GM19240 (cell line): ENCODE results near the gene BMP7.
"Not testable (repeated sequence)": the region's sequence is repeated elsewhere in the genome, so short reads cannot be mapped to it uniquely, and the experiment has no call there.

ENCODE experiments used
- DNase-seq: peaks from one replicate; pipeline ENCODE4 v3.0.0; 2011; ENCODE audit warnings: low spot score; ENCODE audit not compliant: insufficient read length

The BMP7 gene

DNA sequence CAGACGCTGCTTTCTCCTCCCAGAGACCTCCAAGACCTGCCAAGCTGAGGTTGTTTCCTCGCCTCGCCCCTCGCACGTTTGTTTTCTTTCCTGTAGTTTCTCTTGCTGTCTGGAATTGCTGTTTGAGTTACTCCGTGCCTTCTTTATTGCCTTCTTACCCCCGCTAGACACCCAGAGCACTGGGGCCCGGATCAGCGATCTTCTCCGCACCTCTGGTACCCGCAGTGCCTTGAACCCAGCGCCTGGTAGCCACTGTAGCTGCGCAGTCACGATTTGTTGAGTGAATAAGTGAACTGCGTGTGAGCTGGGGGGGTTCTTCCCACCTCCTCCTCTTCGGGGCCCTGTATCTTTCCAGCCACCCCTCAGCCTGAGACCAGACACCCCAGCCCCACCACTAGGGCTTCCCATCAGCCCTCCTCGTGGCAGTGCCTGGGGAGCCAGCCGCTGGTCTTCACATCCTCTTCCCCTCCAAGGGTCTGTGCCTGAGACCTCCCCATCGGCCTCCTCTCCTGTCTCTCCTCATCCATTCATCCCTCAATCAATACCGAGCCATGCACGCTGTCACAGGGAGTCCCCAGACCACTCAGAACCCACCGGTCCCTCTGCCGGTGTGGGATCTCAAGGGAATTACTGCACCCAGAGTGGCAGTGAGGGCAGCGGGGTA lies 849 bp upstream of the BMP7 start:
- no peak for DNase-seq

DNA sequence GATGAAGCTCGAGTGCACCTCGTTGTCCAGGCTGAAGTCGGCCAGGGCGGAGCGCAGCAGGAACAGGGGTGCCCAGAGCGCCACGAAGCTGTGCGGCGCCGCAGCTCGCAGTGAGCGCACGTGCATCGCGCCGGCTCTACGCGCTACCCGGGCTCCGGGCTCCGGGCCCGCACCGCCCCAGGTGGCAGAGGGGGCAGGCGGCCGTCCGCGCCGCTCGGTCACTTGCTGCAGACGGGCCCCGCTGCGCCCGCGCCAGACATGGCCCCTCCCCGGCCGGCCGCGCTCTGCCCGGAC lies 497 bp downstream of the BMP7 start:
- no peak for DNase-seq

DNA sequence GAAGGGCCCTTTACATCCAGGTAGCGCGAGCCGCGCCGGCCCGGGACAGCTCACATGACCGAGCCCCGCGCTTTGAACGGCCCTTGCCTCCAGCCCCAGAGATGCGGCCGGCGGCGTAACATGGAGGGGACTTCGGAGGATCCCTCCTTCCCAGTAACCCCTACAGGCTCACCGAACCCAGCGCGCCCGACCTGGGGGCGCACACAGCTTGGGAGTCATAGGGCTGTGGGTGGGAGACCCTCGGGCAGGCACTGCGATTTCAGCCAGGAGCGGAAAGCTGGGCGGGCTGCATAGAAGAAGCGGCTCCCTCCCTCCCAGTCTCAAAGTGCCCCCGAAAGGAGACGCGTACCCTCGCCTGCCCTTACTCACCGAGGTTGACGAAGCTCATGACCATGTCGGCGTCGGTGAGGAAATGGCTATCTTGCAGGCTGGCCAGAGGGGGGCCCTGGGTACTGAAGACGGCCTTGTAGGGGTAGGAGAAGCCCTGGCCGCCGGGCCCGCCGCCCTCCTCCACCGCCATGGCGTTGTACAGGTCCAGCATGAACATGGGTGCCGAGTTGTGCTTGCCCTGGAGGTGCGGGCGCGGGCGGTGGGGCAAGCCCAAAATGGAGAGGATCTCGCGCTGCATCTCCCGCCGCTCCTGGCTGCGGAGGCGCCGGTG lies 975 bp downstream of the BMP7 start:
- no peak for DNase-seq

DNA sequence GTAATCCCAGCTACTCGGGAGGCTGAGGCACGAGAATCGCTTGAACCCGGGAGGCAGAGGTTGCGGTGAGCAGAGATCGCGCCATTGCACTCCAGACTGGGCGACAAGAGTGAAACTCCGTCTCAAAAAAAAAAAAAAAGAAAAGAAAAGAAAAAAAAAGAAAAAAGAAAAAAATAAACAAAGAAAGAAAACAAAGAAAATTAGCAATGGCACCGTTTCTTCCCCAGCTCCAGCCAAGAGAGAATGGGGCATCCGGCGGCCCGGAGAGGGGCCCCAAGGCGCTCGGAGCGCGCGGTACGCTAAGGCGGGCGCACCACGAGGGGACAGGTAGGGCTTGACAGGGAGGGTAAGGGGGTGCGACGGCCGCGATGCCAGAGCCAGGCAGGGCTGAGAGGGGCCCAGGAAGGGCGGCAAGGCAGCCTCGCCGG lies 1.5 kb downstream of the BMP7 start:
- not testable (repeated sequence) for DNase-seq

DNA sequence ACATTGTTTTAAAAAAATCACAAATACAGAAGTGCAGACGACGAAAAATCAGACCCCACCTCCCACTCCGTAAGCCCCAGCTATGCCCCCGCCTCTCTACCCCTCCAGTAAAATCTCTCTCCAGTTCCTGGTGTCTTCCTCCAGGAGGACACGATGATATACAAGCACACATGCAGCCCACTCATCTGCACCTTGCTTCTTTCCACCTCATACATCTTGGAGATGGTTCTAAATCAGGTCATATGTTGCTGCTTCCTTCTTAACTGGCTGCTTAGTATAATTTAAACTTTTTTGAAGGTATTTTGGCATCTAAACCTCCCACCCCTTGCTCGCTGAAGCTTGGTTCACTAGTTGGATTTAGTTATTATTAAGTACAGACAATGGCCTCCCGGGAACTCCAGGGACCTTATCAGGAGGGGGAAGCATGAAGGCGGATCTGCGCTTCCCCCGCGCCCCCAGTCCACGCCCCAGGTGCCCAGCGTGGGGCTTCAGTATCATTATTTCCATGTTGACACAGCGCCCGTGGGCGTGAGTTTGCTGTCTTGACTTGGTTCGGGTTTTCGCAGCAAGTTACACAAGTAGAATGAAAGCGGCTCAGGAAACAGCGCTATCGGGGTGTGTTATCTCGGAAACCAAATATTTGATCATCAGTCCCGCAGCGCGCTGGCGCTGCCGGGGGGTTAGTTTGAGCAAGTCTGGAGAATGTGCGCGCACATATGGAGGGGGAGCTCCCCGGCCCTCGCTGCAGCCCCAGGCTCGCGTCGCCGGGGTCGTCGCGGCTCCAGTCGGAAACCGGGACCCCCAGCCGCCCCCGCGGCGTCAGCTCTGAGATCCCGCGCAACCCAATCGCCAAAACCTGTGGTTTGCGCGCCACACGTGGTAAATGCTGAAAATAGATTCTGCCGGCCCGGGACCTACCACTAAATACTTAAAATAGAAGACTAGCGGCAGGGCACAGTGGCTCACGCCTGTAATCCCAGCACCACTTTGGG lies 2.3 kb downstream of the BMP7 start:
- no peak for DNase-seq

DNA sequence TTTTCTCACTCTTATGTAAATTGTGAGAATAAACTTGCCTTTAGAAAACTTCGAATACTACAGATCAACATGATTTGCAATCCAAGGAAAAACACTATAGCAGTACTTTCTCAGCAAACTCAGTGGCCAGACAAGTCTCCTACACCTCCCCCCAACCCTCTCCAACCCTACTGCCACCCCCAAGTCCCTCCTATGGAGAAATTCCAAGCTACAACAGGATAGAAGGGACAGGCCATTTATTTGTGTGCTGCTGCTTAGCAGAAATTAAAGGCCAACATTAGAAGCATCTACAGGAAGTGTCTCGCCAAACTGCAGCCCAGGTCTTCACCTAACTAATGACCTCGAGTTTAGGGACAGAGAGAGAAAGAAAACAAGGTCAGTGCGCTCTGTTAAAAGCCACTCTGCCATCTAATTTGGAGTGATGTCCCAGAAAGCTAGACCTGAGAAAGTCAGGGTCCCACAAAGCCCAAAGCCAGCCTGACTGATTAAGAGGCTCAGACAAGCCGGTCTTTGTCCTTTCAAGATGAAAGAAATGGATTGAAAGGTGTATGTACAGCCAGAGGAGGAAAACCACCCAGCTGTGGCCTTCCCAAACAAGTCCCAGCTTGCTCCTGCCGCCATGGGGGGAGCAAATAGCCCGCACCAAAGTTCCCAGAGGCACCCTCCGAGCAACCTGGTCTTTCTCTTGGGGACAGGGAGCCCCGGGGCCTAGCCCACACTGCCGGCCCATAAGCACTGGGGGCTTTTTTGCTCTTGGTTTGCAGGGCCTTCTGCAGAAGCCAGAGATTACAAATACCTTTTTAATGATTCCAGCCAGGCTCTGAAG lies 3.4 kb downstream of the BMP7 start:
- DNase-seq: no peak

DNA sequence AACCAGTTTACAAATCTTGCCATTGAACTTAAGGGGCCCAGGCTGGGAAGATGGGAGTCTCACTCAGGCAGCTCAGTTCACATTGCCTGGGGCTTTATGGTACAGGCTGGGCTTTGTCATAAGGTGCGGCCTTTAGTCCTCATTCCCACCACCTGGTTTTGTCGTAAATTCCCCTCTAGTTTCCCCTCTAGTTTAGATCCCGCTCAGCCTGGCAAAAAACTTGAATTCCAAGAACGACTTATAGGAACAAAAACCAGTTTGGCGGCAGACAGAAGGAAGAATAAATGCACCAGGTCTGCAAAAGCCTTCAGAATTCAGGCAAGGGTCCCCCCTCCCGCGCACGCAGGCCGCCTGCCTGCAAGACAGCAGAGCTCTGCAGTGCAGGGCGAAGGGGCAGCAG lies 4.1 kb downstream of the BMP7 start:
- no peak for DNase-seq

DNA sequence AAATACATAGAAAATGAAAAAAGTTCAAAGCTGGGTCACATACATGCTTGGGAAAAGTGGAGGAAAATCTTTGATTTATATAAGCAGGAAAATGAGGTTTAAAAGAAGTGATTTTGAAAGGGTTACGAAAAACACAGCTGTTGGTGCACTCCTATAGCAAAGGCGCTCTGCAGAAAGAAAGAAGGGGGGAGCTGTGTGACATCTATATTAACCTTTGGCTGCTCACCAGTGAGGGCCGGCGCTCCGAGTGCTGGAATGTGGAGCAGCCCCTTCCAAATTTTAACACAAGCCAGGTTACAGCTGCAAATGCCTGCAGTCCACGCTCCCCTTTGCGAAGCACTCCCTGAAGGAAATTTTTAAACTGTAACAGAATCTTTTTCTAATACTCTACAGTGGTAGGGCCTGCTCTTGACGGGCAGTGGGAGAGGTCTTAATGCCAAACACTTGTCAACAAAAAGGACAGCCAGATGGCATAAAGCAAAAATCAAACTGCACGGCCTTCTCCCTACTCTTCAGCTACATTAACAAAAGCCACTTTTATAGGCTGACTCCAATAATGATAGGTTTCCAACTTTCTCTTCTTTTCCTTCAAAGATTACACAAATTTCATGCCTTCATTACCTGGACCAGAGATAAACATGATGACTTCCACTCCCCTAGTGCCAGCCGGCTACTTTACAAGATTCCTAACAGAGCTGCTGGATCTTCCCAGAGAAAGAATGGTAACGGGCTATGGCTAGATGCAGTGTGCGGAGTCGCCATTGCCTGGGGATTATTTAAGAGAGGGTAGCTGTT lies 4.8 kb downstream of the BMP7 start:
- no peak for DNase-seq

DNA sequence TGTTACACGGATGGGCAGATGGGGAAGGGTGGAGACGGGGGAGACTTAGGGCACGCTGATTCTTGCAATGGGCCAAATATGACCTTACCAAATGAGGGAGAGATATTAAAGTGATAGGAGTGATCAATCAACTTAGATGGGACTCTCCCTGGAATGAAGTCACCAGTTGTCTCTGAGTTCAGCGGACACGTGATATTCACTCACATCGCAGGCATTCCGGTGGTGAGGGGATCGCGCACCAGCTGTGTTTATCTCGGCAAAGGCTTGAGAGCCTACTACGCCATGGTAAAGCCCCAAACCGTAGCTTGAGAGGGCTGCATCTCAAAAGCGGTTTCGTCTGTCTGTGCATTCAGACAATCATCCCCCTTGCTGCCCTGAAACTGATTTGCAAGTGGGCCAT lies 5.5 kb downstream of the BMP7 start:
- no peak for DNase-seq

DNA sequence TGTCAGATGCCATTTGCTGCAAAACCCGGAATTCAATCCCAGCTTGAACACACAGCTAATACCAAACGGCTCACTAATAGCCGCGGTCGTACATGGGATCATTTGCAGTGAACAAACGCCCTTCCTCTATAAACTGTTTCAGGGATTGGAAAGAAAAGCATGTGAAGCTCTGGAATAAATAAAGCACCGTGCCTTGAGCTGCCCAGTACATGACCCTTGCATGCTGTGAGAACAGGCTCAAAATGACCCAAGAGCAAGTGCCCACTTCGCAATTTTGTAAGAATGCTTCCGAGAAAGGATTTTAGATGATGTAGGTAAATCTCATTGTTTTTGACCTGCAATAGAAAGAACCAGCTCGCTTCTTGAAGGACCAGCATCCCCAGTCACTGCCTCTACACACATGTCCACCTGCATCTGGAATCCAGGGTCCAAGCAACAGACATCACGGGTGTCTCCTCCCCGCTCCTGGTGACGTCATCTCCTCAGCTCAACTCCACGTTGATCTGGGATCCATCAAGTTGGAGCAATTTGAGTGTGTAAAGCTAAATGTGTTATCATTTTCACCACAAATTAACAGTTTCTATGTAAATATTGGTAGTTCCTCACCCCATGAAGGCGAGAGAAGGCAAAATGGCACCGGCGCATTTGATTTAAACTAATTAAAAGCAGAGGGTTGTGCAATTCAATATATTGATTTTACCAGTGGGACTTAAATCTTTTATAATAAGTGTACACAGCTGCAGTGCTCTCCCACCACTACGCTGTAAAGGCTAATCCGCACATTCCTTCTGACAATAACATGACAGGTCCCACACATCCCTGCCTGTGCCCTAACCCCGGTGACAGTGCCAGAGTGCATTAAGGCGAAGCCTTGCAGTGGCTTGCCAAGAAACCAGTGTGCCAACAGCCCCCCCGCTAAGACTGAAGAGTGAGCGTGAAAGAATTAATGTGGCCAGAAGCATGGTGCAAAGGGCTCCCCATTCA lies 6.2 kb downstream of the BMP7 start:
- DNase-seq: no peak

DNA sequence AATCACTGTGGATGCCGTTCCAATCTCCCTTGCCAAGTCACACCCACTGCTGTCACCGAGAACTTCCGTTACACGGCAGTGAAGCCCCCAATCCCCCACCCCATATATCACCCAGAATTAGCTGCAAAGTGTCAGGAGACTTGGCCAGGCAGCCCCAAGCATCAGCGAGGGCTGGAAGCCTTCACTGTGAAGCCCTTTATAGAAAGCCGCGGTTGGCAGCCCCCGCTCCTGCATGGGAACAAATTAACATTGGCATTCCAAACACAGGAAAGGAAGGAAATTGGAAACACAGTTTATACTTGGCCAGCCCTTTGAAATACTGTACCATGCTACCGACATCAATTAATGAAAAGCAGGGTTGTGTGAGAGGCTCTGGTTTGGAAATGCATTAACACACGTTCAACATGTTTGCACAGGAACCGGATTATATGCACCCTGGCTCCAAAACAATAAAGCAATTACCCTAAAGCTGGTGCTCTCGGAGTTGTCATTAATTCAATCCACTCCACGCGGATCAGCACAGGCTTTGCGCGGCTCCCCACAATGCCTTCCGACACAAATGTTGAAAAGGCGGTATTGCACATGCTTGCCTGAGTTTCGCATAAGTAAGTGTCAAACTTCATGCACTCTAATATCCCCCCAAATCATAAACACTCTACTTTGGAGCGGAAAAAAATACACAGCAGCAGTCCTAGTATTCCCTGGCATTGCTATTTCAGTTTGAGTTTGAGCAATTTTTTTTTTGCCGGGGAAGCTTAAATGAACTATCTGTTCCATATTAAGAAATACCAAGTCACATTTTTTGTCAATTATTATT lies 7.1 kb downstream of the BMP7 start:
- no peak for DNase-seq

DNA sequence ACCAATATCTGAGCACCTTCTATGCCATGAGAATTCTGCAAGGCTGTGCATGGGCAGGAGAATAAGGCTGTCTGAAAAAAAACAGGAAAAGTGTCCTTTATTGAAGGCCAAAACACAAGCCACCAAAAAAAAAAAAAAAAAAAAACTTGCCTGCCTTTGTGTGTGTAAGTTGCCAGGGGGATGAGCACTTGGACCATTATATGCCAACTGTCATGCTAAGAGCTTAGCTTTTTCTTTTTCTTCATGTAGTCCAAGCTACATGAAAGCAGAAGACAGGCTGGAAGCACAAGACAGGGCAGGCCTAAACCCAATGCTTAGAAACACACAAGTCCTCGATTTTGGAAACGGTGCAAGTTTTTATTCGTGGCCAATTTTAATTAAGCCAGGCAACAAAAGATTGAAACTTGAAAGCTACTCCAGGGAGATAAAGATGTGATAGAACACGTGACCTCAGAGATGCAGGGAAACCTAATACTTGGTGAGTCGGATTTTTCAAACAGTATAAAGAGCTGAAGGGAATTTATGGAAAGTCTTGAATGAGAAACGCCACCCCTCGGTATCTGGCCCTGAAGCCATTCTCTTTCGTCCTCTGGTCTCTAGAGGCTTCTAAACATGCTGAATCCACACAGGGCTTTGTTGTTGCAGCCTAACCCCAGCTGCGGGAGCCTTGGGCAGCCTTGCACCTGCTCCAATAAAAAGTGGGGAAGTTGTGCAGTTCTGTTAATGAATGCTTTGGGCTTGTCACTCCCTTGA lies 8.6 kb downstream of the BMP7 start:
- no peak for DNase-seq

DNA sequence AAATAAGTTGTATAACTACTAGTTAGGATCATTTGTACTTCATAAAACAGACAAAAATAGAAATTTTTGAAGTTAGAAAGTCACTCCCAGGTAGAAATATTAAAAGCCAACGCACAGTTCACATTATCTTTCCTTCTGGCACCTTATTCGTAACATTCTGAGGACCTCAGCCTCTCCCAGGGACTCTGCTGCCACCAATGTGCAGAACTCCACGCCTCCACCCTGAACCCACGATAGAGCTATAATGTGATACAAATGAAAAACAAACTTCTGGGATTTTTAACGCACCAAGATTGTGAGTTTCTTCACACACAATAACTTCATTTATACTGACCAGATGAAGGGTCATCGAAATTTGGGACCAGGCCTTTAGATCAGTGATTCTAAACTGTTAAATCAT lies 9.5 kb downstream of the BMP7 start:
- no peak for DNase-seq

DNA sequence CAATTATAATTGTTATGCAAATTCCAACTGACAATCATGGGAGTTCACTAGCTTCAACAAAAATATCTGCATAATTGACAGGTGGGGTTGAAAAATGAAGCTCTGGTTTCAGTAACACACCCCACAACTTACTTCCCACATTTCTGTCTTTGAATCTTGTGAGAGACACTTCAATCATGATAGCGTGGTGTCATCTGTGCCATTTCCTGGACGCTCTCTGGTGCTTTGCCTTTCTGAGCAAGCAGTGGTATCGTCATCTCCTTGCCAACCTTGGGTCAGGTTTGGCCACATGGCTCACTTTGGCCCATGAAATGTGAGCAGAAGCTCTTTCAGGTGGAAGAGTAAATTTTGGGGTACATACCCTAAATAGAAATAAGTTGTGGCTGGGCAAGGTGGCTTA lies 10.2 kb downstream of the BMP7 start:
- DNase-seq: no peak

DNA sequence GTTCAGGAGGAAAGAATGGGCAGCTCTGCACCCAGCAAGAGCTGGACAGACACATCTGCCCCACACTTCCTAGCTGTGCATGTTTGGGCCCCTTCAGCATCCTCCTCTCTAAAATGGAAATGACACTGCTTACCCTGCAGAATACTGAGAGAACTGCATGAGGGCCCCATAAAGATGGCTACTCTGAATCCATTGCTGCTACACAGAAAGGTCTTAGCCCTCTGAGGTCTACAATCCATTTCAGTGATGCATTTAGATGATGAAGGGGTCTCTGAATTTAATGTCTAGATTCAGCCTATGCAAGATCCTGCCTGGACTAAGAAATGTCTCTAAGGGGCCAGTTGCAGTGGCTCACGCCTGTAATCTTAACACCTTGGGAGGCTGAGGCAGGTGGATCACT lies 11.3 kb downstream of the BMP7 start:
- DNase-seq: no peak

DNA sequence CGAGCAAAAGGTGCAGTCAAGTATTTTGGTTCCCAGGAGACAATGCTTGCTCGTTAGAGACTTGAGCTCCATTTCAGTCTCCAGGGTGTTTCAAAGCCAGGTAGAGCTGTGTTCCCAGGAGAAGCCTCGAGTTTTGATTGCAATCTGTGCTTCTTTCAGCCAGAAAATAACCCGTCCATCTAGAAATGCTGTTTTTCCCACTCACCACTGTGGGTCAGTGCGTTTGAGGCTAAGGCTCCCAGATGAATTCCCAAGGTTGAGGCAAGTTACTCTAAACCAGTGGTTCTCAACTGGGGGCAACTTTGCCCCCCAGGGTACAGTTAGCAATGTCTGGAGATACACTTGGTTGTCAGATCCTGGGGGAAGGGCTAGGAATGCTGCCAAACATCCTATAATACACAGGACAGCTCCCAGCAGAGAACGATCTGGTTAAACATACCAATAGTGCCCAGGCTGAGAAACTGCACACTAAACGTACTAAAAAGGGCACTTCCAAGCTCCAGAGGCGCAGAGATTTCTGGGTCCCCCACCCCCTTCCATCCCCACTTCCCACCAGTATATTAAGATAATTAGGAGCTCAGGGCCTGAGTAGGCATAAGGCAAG lies 13.8 kb downstream of the BMP7 start:
- no peak for DNase-seq

DNA sequence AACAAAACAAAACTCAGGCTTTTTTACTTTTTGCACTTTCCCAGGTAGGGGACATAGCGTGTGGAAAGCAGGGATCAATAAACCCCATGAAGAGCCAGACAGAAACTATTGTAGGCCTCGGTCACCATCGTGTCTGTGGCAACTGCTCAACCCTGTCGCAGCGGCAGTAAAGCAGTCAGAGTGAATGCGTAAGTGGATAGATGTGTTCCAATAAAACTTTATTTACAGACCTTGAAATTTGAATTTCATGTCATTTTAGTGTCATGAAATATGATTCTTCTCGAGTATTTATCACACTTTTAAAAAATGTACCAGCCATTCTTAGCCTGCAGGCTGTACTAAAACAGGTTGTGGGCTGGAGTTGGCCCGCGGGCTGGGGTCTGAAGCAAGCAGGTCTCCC lies 14.5 kb downstream of the BMP7 start:
- no peak for DNase-seq

DNA sequence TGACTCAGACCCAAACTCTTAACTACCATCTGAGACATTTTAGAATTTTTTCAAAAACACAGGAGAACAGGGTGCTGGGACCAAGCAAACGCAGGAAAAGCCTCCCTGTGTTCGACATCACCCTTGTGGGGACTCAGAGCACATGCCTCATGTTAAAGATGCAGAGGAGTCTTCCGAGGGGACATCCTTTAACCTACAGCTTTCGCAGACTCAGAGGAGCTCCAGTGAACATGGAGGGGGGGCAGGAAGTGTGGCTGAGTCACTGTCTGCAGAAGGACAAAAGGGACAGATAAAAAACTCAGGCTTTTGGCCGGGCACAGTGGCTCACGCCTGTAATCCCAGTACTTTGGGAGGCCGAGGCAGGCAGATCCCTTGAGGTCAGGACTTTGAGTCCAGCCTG lies 15.1 kb downstream of the BMP7 start:
- no peak for DNase-seq
